Amniotic epithelial cell (primary cell): ENCODE results near the gene AP4S1.
"Not testable (repeated sequence)": the region's sequence is repeated elsewhere in the genome, so short reads cannot be mapped to it uniquely, and the experiment has no call there.

Experiments
- DNase-seq: peaks from one replicate; pipeline ENCODE4 v3.0.0-alpha.2; 2010; ENCODE audit warnings: low read depth

Gene AP4S1

GRCh38 chr14:31025367-31026076 is at the start of gene AP4S1:
TSS of gene AP4S1 (plus strand) at chr14:31025649. CDS start at chr14:31066197, 40,548 bp downstream.
- DNase-seq: no peak

GRCh38 chr14:30977752-30978151 is 47.7 kb upstream of the AP4S1 start:
- no peak for DNase-seq

GRCh38 chr14:30980106-30980704 is 45.2 kb upstream of the AP4S1 start:
- DNase-seq: peak; percentile 81

GRCh38 chr14:30980980-30981379 is 44.5 kb upstream of the AP4S1 start:
- no peak for DNase-seq

GRCh38 chr14:30982533-30982932 is 42.9 kb upstream of the AP4S1 start:
- no peak for DNase-seq

- DNase-seq: no peak
Observed at GRCh38 chr14:30983858-30984257, 41.6 kb upstream of the AP4S1 start.

- no peak for DNase-seq
Observed at GRCh38 chr14:30985796-30986195, 39.7 kb upstream of the AP4S1 start.

GRCh38 chr14:30988509-30988908 is 36.9 kb upstream of the AP4S1 start:
- DNase-seq: peak; percentile 41

- DNase-seq: peak; percentile 72
Observed at GRCh38 chr14:30990770-30991169, 34.7 kb upstream of the AP4S1 start.

- DNase-seq: no peak
Observed at GRCh38 chr14:30991408-30991807, 34.0 kb upstream of the AP4S1 start.

GRCh38 chr14:30993071-30993470 is 32.4 kb upstream of the AP4S1 start:
- no peak for DNase-seq

- peak; percentile 60 for DNase-seq
Observed at GRCh38 chr14:30994681-30995620, 30.5 kb upstream of the AP4S1 start.

- DNase-seq: no peak
Observed at GRCh38 chr14:30995689-30996088, 29.8 kb upstream of the AP4S1 start.

- no peak for DNase-seq
Observed at GRCh38 chr14:30996892-30997659, 28.4 kb upstream of the AP4S1 start.

GRCh38 chr14:30998100-30998706 is 27.2 kb upstream of the AP4S1 start:
- DNase-seq: no peak

- DNase-seq: no peak
Observed at GRCh38 chr14:30999038-30999773, 26.2 kb upstream of the AP4S1 start.

GRCh38 chr14:31000629-31001338 is 24.7 kb upstream of the AP4S1 start:
- DNase-seq: no peak

GRCh38 chr14:31001339-31001658 is 24.1 kb upstream of the AP4S1 start:
- DNase-seq: no peak

GRCh38 chr14:31003284-31003683 is 22.2 kb upstream of the AP4S1 start:
- no peak for DNase-seq

- DNase-seq: not testable (repeated sequence)
Observed at GRCh38 chr14:31004007-31004406, 21.4 kb upstream of the AP4S1 start.
